Measurements from ENCODE around the gene MEGF11.
A peak's percentile ranks its signal among the peaks of the same experiment; 100 is the strongest.

MEGF11 gene

GRCh38 chr15:66220601-66221000 is 32.9 kb downstream of the MEGF11 start:
- POLR2A ChIA-PET = no interaction called here
- CTCF ChIA-PET = no interaction called here
- H3K4me3 ChIP-seq (ENCODE audit: low read depth, low read length) = no peak overlapping the region

GRCh38 chr15:66219339-66219738 is 34.2 kb downstream of the MEGF11 start:
- H3K4me1 ChIP-seq (ENCODE audit: control insufficient read depth, insufficient read depth, low read length) = no peaks in the 10 kb centered on the region
- CTCF ChIA-PET = no interaction called here
- no peak overlapping the region for H3K27ac ChIP-seq (ENCODE audit: extremely low read depth, low read depth, low read length)
- no peak for TF ChIP-seq OVOL3 (tag by site-specific recombination; IDR thresholded peaks at IDR 0.05)
- no peak for TF ChIP-seq ZNF449 (tag by site-specific recombination; IDR thresholded peaks at IDR 0.05)
- H3K4me3 ChIP-seq (ENCODE audit: low read depth, low read length) = no peak overlapping the region
- no peaks in the 10 kb centered on the region for H3K36me3 ChIP-seq (ENCODE audit: control insufficient read depth in 2 of 2, insufficient read depth in 1 of 2, low read length in 2 of 2)
- no peaks in the 10 kb centered on the region for H3K9me3 ChIP-seq (ENCODE audit: control insufficient read depth, insufficient read depth, low read depth, low read length)
- POLR2A ChIA-PET = no interaction called here

More at GRCh38 chr15:66220601-66221000, 32.9 kb downstream of the MEGF11 start:
- Histone ChIP-seq H3K36me3 (ENCODE audit: control insufficient read depth in 2 of 2, insufficient read depth in 1 of 2, low read length in 2 of 2) (no peaks in the 10 kb centered on the region), H3K27ac (ENCODE audit: extremely low read depth, low read depth, low read length) (no peak overlapping the region), H3K9me3 (ENCODE audit: control insufficient read depth, insufficient read depth, low read depth, low read length) (no peaks in the 10 kb centered on the region), H3K4me1 (ENCODE audit: control insufficient read depth, insufficient read depth, low read length) (no peaks in the 10 kb centered on the region)
- peak; percentile 46; the same call in 1 of the 2 replicates for TF ChIP-seq ZNF121 (tag by site-specific recombination; IDR thresholded peaks at IDR 0.05)
- no peak for TF ChIP-seq ZNF600 (tag by site-specific recombination; IDR thresholded peaks at IDR 0.05)
- no peak for TF ChIP-seq ZNF626 (tag by site-specific recombination; IDR thresholded peaks at IDR 0.05)
- no peak for TF ChIP-seq HOXD13 (CRISPR knock-in tag; IDR thresholded peaks at IDR 0.05; ENCODE audit: borderline replicate concordance)

- H3K4me1 ChIP-seq (ENCODE audit: control insufficient read depth, insufficient read depth, low read length) = no peaks in the 10 kb centered on the region
- no peaks in the 10 kb centered on the region for H3K9me3 ChIP-seq (ENCODE audit: control insufficient read depth, insufficient read depth, low read depth, low read length)
- CTCF ChIA-PET = interaction anchor here (0.6 kb wide), 1 partner anchor 15 kb away, joined by 3 read pairs; no protein-coding TSS in a partner anchor
- no peak for TF ChIP-seq SP7 (tag by site-specific recombination; IDR thresholded peaks at IDR 0.05)
- POLR2A ChIA-PET = no interaction called here
- H3K36me3 ChIP-seq (ENCODE audit: control insufficient read depth in 2 of 2, insufficient read depth in 1 of 2, low read length in 2 of 2) = no peaks in the 10 kb centered on the region
- no peak overlapping the region for H3K4me3 ChIP-seq (ENCODE audit: low read depth, low read length)
- H3K27ac ChIP-seq (ENCODE audit: extremely low read depth, low read depth, low read length) = no peak overlapping the region
Measured at GRCh38 chr15:66216806-66217205, 36.7 kb downstream of the MEGF11 start.

GRCh38 chr15:66215811-66216210 is 37.7 kb downstream of the MEGF11 start:
- Histone ChIP-seq H3K4me3 (ENCODE audit: low read depth, low read length) (no peak overlapping the region), H3K9me3 (ENCODE audit: control insufficient read depth, insufficient read depth, low read depth, low read length) (no peaks in the 10 kb centered on the region), H3K36me3 (ENCODE audit: control insufficient read depth in 2 of 2, insufficient read depth in 1 of 2, low read length in 2 of 2) (no peaks in the 10 kb centered on the region), H3K4me1 (ENCODE audit: control insufficient read depth, insufficient read depth, low read length) (no peaks in the 10 kb centered on the region), H3K27ac (ENCODE audit: extremely low read depth, low read depth, low read length) (no peak overlapping the region)
- TF ChIP-seq YY1 (tag by site-specific recombination; IDR thresholded peaks at IDR 0.05) (no peak), ZNF792 (tag by site-specific recombination; IDR thresholded peaks at IDR 0.05) (no peak), GFI1B (tag by site-specific recombination; IDR thresholded peaks at IDR 0.05) (no peak), ZNF366 (tag by site-specific recombination; conservative IDR thresholded peaks at IDR 0.05) (no peak), ZSCAN30 (tag by site-specific recombination; IDR thresholded peaks at IDR 0.05) (no peak), ZNF837 (tag by site-specific recombination; IDR thresholded peaks at IDR 0.05) (no peak), ZNF658 (tag by site-specific recombination; IDR thresholded peaks at IDR 0.05) (no peak), ZNF548 (tag by site-specific recombination; IDR thresholded peaks at IDR 0.05) (no peak), ZNF501 (tag by site-specific recombination; IDR thresholded peaks at IDR 0.05) (no peak), ZNF701 (tag by site-specific recombination; IDR thresholded peaks at IDR 0.05) (no peak), MEIS1 (CRISPR knock-in tag; IDR thresholded peaks at IDR 0.05; ENCODE audit: borderline replicate concordance) (no peak), INSM2 (tag by site-specific recombination; IDR thresholded peaks at IDR 0.05) (no peak), ZNF223 (tag by site-specific recombination; IDR thresholded peaks at IDR 0.05) (no peak)
- ChIA-PET CTCF (no interaction called here), POLR2A (no interaction called here)
